Inflammatory macrophage treated with lipopolysaccharide for 4 hours (primary cell): ENCODE results near the gene LAMB3.

Experiments
- DNase-seq: peaks from one replicate; pipeline ENCODE4 v3.0.0-alpha.2; 2020

LAMB3 gene

DNA sequence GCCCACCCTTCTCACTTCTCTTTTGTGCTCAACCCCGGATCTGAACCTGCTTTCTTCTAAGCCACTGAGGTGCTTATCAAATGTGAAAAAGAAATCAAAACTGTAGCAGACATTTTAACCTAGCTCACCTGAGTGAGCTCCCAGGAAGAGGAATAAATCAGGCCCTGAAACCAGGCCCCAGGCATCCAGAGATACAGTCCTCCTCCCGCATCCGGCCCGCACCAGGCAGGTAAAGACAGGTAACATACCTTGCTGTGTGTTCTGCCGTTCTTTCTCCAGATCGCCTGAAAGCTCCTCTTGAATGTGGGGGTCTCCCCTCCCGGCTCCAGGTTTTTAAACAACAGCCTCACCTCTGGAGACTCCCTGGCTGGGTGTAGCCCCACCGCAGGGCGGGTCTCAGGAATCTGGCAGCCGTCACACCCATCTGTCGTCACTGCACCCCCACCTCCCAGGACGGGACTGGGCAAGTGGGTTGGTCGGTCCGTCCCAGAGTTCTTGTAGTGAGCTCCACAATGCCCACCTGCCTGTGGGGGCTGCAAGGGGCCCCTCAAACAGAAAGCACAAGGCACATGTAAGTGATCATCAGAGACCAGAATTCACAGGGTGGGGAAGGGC lies at the start of gene LAMB3:
LAMB3 (minus strand) TSS at position 305 of the 615 bp plus-strand sequence. CDS start 1,481 bp downstream, outside the sequence.
- DNase-seq, result no peak

DNA sequence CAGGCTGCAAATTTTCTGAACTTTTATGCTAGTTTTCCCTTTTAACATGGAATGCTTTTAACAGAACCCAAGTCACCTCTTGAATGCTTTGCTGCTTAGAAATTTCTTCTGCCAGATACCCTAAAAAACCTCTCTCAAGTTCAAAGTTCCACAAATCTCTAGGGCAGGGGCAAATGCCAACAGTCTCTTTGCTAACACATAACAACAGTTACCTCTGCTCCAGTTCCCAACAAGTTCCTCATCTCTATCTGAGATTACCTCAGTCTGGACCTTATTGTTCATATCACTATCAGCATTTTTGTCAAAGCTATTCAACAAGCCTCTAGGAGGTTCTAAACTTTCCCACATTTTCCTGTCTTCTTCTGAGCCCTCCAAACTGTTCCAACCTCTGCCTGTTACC lies 48.5 kb upstream of the LAMB3 start:
- peak; percentile 32 for DNase-seq

DNA sequence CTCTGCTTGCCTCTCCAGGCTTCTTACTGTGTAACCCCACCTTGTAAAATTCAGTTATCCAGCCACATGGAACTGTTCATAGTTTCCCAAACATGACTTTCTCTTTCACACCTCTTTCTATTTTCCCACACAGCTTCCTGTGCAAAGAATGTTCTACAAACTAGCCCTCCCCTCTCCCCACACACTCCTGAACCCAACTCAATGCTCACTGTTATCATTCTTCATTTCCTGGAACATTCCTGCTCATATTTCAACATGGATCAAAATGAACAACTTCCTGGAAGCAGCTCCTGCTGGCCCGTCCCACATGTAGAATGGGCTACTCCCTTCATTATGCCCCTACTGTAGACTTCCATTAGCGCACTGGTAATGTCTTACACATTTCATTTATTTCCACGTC lies 44.9 kb upstream of the LAMB3 start:
- no peak for DNase-seq

DNA sequence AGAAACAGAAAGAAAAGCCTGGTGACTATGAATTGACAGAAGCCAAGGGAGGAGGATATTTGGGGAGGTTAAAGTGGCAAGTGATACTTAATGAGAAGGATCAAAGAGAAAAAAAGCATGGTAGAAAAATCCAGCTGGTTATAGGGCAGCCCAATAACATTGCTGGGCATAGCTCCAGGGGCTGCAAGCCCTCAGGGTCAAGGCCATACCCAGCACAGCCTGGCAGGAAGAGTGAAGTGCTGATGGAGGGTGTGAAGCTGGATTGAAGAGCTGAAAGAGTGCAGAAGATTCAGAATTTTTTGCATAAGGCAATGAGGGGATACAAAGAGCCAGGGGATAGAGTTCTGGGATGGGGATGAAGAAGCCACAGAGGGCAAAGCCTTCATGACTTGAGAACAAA lies 44.4 kb upstream of the LAMB3 start:
- no peak for DNase-seq

DNA sequence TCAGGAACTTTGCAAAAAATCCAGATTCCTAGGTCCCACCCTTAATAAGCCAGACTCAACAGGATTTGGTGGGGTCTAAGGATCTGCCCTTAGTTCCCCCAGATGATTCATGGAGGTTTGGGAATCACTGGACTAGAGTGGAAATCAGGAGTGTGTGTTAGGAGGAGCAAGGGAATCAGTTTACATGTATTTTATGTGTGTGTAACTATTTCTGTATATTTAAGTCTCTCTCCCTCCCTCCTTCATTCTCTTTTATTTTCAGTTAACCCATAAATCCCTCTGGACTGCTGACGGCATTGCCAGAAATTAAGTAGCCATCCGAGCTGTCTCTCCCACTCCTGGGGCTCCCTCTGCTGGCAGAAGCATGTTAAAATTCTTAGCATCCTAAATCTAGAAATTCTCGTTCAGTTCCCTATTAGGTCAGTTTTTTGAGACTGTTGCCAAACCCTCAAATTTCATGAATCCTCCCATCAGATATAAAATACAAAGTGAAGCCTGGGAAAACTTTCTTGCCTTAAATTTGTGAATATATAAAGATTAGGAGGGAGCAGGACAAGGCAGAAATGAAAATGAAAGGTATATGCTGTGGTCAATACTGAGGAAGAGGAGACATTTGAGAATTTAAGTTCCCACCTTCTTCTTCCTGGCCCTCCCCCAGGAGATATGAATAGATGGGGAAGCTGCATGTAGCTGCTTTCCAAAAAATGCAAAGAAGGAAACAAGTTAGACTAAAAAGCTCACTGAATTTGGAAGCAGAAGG lies 40.7 kb upstream of the LAMB3 start:
- DNase-seq, result peak; percentile 88

DNA sequence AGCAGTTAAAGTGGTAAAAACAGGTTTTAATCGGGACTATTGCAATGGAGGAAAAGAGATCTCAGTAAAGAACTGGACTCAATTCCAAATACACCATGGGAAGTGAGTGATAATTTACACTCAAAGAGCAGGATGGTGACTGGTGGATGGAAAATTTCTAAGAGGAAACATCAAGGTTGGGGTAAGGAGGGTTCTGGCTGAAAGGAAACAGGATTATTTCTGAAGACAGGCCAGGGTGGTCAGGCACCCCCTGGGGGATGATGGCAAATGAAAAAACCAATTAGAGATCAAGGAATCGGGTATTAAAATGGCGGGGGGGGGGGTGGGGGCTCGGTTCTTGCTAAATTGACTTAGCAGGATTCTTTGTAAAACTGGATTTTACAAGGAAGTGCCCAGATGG lies 40.1 kb upstream of the LAMB3 start:
- no peak for DNase-seq

DNA sequence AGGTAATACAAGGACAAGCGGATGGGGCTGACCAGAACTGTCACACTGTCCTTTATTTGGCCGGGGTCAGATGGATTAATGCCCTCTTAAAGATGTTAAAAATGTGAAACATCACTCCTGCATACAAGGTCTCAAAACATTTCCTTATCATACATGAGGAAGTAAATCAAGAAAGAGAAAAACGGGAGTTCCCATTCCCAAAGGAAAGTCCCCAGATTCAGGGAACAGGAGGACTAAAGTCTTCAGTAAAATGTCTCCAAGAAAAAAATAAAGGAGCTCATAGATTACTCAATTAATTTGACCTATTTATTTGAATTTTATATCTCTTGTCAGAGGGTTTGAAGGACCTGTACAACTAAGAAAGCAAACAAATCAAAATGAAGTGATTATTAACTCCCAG lies 39.0 kb upstream of the LAMB3 start:
- peak; percentile 27 for DNase-seq

DNA sequence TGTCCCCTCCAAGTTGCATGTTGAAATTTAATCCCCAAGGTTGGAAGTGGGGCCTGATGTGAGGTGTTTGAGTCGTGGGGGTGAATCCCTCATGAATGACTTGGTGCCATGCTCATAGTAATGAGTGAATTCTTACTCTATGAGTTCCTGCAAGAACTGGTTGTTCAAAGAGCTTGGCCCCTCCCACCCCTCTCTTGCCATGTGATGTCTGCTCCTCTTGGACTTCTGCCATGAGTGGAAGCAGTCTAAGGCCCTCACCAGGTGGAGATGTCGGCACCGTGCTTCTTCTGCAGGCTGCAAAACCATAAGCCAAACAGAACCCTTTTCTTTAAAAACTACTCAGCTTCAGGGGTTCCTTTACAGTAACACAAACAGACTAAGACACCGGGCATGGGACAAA lies 37.3 kb upstream of the LAMB3 start:
- no peak for DNase-seq

DNA sequence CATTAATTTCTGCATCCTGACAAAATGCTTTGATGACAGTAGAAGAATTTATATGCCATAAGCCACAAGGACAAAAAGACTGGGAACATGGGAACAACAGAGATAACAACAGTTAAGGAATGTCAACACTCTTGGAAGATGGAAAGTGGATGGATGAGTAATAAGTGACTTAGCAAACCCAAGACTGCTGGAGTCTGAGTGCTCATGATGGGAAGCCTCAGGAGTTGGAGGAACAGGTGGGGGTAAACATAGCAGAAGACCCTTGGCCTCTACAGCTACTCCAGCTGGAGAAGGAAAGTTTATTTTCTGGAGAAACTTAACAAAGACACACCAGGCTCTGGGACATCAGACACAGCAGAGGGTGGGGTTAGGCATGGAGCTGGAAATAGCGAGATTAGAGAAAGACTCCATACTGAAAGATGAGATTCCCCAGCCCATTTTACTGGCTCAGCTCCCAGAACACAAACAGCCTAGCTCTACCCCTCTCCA lies 36.6 kb upstream of the LAMB3 start:
- DNase-seq, result no peak

DNA sequence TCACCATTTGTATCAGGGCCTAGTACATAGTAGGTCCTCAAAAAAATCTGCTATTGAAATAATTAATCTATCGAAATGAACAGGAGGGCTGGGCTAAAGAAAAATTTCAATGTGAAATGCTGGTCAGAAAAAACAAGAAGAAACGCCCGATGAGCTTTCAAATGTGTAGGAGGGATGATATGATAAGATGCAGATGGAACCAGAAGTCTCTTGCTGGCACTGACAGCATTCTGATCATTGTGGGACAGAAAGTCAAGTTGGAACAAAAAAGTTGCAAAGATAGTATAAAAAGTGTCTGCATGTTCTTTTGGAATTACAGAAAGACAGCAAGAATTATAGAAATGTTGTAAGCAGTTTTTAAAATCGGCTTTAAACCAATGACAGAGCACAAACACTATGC lies 34.1 kb upstream of the LAMB3 start:
- DNase-seq, result no peak

DNA sequence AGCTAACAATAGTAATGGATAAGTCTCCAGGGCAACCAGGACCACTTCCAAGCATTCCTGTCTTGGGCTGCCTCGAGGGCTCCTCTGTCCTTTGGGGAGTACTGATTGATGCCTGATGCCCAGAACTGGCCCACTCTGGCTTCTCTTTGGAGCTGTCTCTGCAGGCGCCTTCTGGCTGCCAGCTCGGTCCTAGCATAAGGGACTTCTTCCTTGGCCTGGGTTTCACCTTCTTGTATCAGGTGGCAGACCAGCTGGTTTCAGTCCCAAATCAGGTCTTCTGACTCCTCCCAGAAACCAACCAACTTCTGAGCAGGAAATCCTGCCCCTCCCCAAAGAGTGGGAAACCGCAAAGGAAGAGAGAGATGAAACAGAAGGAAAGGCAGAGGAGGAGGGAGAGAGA lies 33.6 kb upstream of the LAMB3 start:
- no peak for DNase-seq

DNA sequence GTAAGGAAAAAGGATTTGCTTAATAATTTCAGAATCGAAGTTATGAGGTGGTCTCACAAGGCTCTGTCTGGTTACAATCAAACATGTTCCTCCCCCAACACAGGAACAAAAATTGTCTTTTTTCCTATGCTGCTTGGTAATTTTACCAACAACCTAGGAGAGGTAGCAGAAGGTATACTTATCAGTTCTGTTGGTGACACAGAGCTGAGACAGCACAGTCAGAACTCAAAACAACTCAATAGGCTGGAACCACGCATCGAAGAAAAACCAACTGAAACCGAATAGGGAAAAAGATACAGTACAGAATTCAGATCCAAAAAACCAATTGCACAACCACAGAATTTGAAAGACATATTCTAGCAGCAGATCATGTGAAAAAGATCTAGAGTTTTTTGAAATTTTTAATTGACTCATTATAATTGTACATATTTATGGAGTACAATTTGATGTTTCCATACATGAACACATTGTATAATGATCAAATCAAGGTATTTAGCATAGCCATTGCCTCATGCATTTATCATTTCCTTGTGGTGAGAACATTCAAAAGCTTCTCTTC lies 26.8 kb upstream of the LAMB3 start:
- no peak for DNase-seq

DNA sequence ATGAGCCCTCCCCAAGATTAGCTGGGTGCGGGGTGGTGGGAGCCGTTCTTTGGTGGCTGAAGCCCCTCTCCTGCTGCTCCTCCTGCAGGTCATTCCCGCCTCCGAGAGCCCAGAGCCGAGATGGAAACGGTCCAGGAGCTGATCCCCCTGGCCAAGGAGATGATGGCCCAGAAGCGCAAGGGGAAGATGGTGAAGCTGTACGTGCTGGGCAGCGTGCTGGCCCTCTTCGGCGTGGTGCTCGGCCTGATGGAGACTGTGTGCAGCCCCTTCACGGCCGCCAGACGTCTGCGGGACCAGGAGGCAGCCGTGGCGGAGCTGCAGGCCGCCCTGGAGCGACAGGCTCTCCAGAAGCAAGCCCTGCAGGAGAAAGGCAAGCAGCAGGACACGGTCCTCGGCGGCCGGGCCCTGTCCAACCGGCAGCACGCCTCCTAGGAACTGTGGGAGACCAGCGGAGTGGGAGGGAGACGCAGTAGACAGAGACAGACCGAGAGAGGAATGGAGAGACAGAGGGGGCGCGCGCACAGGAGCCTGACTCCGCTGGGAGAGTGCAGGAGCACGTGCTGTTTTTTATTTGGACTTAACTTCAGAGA lies 23.4 kb upstream of the LAMB3 start:
- peak; percentile 40 for DNase-seq

DNA sequence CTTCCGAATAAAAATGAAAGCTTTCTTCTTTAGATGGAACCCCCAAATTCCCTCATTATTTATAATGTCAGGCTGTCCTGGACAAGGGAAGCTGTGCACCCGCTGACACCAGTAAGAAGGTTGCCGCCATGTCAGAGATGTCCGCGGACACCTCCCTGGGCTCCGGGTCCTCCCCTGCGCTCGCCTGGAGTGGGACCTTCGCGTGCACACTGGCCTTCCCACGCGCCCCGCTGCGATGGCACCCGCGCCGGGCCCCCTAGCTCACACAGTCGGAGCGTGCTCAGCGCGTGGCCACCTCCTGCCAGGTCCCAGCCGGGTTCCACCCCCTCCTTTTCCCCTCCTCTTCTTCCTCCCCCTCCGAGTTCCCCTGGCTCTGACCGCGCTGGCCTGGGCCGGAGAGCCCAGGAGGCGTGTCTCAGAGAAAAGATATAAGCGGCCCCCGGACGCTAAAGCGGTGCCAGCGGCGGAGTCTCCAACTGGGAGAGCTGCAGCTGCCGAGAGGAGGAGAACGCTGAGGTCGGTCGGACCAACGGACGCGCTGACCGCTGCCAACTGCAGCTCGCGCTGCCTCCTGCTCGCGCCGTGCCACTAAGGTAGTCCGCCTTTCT lies 22.8 kb upstream of the LAMB3 start, which contains the start of gene G0S2:
G0S2 (plus strand) TSS at position 456 of the 608 bp plus-strand sequence. CDS start 273 bp downstream, outside the sequence.
- DNase-seq, result peak; percentile 73

DNA sequence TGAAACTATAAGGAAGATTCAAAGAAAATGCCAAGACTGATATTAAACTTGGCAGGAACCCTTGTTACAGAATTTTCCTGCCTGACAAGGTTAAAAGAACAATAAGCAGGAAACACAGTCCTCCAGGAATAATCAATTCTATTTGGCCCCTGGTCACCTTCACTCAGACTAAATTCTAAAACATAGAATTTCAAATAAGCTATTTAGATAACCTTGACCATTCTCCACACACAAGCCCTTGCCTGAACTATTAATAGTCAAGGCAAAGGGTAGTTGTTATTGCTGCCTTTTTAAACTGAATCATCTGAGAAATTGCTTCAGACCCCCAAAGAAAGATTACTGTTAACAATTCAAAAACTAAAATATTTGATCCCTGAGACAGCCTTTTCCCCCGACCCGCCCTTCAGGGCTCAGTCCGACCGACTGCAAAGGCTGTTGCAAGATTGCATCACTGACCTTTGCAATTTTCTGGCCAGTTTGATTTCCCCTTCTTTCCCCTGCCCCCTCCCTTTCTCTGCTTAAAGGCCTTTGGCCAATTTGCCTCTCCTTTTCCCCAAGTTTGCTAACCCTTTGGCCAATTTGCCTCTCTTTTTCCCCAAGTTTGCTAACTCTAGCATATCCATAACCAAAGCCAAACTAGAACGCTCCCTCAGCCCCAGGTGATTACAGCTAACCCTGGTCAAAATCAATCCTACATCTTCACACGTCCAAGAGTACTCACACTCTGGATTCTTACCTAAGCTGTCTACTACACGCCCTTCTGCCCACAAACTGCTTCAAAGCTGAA lies 21.6 kb upstream of the LAMB3 start:
- peak; percentile 90 for DNase-seq

DNA sequence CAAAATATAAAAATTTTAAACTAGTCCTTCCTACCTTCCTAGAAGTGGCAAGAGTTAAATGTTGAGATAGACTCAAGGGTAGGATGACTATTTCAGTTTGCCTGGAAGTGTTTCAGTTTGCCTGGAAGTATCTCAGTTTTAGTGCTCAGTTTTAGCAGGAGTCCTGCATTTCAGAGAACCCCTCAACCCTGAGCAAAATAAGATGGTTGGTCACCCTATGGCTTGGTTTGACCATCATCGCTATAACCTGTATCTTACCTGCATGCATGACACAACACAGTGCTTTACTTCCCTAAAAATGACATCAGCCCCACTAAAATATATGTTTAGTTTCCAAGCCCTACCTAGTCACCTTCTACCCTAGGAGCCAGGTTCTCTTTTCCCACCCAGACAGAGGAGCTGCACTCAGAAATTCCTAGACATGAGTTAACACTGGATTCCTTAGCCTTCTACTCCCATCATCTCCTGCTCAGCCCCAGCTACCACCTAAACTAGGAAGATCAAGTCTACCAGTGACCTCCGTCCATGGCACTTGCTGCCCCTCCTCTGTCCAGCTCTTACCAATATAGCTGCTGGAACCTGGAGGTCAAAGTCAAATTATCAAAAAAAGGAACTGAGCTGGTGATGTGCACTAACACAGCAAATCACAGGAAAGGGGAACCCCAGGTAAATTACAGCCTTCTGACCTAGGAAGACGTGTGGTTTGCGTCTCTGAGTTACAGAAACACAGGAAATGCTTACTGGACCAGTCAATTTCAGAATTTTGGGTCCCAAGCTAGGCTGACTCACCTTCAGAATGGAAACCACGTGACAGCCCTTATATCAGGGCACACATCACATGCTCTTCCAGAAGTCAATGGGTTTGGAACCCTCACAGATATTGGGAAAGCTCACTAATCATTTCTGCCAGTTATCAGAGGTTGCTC lies 20.7 kb upstream of the LAMB3 start:
- DNase-seq, result peak; percentile 95

DNA sequence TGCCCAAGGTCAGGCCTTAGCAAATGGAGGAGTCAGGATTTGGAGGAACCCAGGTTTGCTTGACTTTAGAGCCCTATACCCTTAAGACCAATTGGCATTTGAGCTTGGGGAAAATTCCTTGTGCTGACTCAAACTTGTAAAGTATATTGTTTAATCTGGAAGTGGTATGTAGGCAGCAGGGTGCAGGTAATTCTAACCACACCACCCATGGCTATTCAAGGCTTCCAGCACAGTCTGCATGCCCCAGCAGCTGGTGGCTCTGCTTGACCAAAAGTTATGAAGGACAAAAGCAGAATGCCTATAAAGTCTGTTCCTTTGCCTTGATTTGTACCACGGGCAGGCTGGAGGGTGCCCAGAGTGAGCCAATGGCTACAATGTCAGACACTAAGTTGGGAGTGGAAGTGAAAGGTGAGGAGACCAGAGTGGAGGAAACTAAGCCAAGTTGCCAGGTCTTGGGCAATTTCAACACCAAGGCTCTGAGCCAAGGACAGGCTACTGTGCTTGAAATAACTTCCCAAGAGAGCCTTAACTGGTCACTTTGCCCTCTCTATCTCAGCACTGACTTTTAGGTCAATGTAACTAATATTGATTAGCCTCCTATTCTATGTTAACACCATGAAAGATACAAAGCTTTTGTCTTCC lies 18.3 kb upstream of the LAMB3 start:
- no peak for DNase-seq

DNA sequence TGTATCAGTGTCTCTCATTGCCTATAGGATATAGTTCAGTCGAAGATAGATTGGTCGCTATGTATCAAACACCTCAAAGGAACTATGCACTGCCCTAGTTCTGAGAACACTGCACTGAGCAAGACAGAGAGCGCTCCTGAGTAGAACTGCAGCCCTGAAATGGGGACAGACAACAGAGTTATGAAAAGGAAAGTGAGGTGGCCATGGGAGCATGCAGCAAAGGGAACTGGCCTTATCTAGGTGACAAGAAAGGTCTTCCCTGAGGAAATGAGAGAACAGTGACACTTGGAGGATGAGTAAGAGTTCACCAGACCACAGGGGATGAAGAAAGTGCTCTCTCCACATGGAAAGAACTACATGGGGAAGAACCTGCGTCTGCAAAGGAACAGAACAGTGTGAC lies 15.5 kb upstream of the LAMB3 start:
- peak; percentile 84 for DNase-seq

DNA sequence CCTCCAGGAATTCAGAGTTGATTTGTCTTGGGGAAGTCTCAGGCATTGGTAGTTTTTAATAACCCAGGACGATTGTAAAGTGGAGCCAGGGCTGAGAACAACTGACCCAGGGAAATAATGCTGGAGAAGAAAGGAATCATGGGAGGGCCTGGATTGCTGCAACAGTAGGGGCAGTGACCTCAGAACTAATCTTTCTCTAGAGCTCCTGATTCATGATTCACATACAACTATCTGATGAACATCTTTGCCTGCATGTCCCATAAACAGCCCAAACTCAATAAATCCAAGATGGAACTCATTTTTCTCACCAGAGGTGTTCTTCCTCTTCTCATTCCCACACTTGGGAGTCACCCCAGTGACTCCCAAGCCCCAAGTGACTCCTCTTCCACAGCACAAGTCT lies 14.9 kb upstream of the LAMB3 start:
- no peak for DNase-seq

DNA sequence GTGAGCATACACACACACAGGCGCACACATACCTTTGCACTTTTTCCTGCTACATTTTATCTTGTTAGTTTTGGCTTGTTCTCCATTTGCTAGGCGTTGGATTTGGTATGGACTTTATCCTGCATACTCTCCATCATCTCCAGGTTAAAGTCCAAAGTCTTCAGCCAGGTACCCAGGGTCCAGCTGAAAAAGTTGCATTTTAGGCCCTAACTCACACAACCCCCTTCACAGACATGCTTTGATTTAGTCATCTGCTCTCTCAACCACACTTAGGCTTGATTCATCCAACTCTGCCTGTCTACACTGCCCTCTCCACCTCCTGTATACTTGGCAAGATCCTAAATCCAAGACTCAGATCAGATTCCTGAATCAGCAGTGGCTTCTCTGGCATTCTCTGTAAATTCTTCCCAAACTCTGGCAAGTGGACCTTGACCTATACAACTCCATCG lies 10.7 kb upstream of the LAMB3 start:
- no peak for DNase-seq

DNA sequence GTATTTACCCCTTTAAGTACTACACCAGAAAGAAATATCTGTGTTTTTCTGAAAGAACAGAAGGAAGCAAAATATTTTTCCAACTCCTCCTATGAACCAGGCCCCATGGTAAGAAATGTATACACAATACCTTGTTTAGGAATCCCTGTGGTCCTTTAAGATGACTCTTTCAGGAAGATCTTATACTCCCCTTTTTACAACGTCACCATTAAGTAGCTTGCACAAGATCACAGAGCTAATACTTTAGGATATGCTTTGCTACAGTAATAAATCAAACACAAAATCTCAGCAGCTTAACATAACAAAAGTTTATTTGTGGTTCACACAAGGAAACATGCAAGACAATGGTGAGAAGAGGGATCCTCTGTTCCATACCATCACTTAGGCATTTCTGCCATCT lies 8.8 kb upstream of the LAMB3 start:
- DNase-seq, result no peak
